ENCODE data around the gene ADCY2.

DNA sequence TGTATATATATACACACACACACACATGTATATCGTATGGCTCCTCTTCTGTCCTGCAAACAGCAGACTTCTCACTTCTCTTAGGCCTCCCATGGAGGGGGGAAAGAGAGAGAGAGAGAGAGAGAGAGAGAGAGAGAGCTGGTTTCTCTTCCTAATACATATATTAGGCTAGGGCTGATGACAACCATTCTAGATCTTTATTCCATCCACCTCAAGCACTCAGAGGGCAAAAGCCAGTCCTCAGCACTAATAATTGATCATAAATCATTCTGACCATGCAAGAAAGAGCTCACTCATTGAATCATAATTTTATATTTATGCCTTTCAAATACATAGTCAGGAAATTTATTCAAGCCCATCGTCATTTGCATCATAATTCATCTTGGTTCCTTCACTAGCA is 408.0 kb downstream of the ADCY2 start:
- TF ChIP-seq, protein P1, sequence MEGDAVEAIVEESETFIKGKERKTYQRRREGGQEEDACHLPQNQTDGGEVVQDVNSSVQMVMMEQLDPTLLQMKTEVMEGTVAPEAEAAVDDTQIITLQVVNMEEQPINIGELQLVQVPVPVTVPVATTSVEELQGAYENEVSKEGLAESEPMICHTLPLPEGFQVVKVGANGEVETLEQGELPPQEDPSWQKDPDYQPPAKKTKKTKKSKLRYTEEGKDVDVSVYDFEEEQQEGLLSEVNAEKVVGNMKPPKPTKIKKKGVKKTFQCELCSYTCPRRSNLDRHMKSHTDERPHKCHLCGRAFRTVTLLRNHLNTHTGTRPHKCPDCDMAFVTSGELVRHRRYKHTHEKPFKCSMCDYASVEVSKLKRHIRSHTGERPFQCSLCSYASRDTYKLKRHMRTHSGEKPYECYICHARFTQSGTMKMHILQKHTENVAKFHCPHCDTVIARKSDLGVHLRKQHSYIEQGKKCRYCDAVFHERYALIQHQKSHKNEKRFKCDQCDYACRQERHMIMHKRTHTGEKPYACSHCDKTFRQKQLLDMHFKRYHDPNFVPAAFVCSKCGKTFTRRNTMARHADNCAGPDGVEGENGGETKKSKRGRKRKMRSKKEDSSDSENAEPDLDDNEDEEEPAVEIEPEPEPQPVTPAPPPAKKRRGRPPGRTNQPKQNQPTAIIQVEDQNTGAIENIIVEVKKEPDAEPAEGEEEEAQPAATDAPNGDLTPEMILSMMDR (IDR thresholded peaks at IDR 0.05): no peak
- no peak for TF ChIP-seq POLR2A (IDR thresholded peaks at IDR 0.05)
